ENCODE results near the gene SLC9A9. TPM values are rescaled to one million over a fixed set of nuclear protein-coding genes. Genes with fewer than 3 reads are reported as not detected.

The SLC9A9 gene
- total and polyA plus RNA-seq, 10 of the 15 experiments (the other 5 are each of a cell fraction or from before 2014, with no cell fraction given): 3.5 to 14.2 (median 9.3) TPM

GRCh38 chr3:143595456-143596077 lies 252.7 kb downstream of the SLC9A9 start (continued):
- no peak for TF ChIP-seq ZNF592 (IDR thresholded peaks at IDR 0.05)
- no peak for TF ChIP-seq NFIC (IDR thresholded peaks at IDR 0.05; ENCODE audit: low read depth, low read length)
- no peak for TF ChIP-seq HCFC1 (IDR thresholded peaks at IDR 0.05; ENCODE audit: low read length)
- TF ChIP-seq SMARCA5 (IDR thresholded peaks at IDR 0.05): no peak
- no peak for TF ChIP-seq ZBTB40 (IDR thresholded peaks at IDR 0.05; ENCODE audit: borderline replicate concordance)
- TF ChIP-seq BCLAF1 (IDR thresholded peaks at IDR 0.05): no peak
- peak in 1 of 2 experiments; percentile 36; a peak in 1 of 4 replicates for TF ChIP-seq EP300 (IDR thresholded peaks at IDR 0.05; ENCODE audit: borderline replicate concordance in 1 of 2, control insufficient read depth in 1 of 2, low read depth in 2 of 2, low read length in 2 of 2)
- TF ChIP-seq PAX5 (IDR thresholded peaks at IDR 0.05; ENCODE audit: borderline replicate concordance, low read depth, low read length): no peak
- TF ChIP-seq ZZZ3 (IDR thresholded peaks at IDR 0.05; ENCODE audit: control insufficient read depth, insufficient read length, low read depth): no peak
- no peak for TF ChIP-seq BMI1 (IDR thresholded peaks at IDR 0.05; ENCODE audit: borderline replicate concordance)
- TF ChIP-seq HDAC2 (IDR thresholded peaks at IDR 0.05): no peak
- no peak for TF ChIP-seq RB1 (IDR thresholded peaks at IDR 0.05; ENCODE audit: borderline replicate concordance)
- no peak for TF ChIP-seq TARDBP (IDR thresholded peaks at IDR 0.05; ENCODE audit: borderline replicate concordance)
- TF ChIP-seq ZNF687 (IDR thresholded peaks at IDR 0.05): no peak
